SK-N-SH (cell line): Measurements from ENCODE around the gene PRDX5. TPM values are rescaled to one million over a fixed set of nuclear protein-coding genes. Genes with fewer than 3 reads are reported as not detected.

ENCODE experiments used
- CTCF ChIA-PET: fragments of 300-600, 350-600 bp; formaldehyde crosslinking; extraction: SDS; loops from one replicate; lab custom pipeline; 2021; lab: Yijun Ruan, JAX
- POLR2A ChIA-PET: fragments of 350-600 bp; sonication (Branson Sonifier 250); formaldehyde crosslinking; extraction: SDS; loops from one replicate; lab custom pipeline; 2020; ENCODE audit warnings: antibody characterized with exemption, inconsistent platforms; lab: Yijun Ruan, JAX
- DNase-seq: peaks from one replicate; pipeline ENCODE4 v3.0.0; 2012
- H2AFZ ChIP-seq: fragments of 200-600 bp; sonication (generic); 2 replicates; pipeline ENCODE4 v1.8.1; 2016; ENCODE audit warnings: antibody characterized with exemption, mild to moderate bottlenecking, low read depth
- H3F3A ChIP-seq: fragments of 200-600 bp; sonication (generic); replicated peaks from 2 replicates; pipeline ENCODE3; 2016; ENCODE audit warnings: antibody characterized with exemption, mild to moderate bottlenecking; ENCODE audit not compliant: insufficient read depth
- H3K27ac ChIP-seq, 2 experiments: fragments of 200-500 bp in 1 of 2; fragments of 200-600 bp in 1 of 2; sonication (Bioruptor generic) in 1 of 2; sonication (generic), shearing (Covaris generic) in 1 of 2; 2 replicates each; pipeline versions ENCODE4 v1.5.1 to v1.6.1; 2014 to 2016; ENCODE audit warnings: low read depth in 2 of 2, inconsistent platforms in 1 of 2, low read length in 1 of 2, mild to moderate bottlenecking in 1 of 2, mixed read lengths in 1 of 2
- H3K27me3 ChIP-seq: fragments of 200-600 bp; sonication (generic), shearing (Covaris generic); 2 replicates; pipeline ENCODE4 v1.6.1; 2016; ENCODE audit warnings: mixed run types; ENCODE audit not compliant: insufficient read depth
- H3K36me3 ChIP-seq, 2 experiments: fragments of 200-500 bp in 1 of 2; fragments of 200-600 bp in 1 of 2; sonication (Bioruptor generic) in 1 of 2; sonication (generic) in 1 of 2; replicated peaks in 1 of 2; 2 replicates each; pipeline versions ENCODE3 to v1.5.1; 2014 to 2016; ENCODE audit warnings: low read length in 1 of 2, mild to moderate bottlenecking in 1 of 2; ENCODE audit not compliant: insufficient read depth in 2 of 2, control insufficient read depth in 1 of 2
- H3K4me1 ChIP-seq, 2 experiments: fragments of 200-500 bp in 1 of 2; fragments of 200-600 bp in 1 of 2; sonication (Bioruptor generic) in 1 of 2; sonication (generic), shearing (Covaris generic) in 1 of 2; 2 replicates each; pipeline versions ENCODE4 v1.5.1 to v1.6.1; 2014 to 2016; ENCODE audit warnings: low read depth in 1 of 2, low read length in 1 of 2, mixed run types in 1 of 2; ENCODE audit not compliant: insufficient read depth in 2 of 2, control insufficient read depth in 1 of 2
- H3K4me2 ChIP-seq: fragments of 200-600 bp; sonication (generic), shearing (Covaris generic); 2 replicates; pipeline ENCODE4 v1.6.1; 2017; ENCODE audit warnings: mixed run types
- H3K4me3 ChIP-seq, 2 experiments: fragments of 200-500 bp in 1 of 2; fragments of 200-600 bp in 1 of 2; sonication (Bioruptor generic) in 1 of 2; sonication (generic), shearing (Covaris generic) in 1 of 2; 2 replicates each; pipeline versions ENCODE4 v1.5.1 to v1.8.1; 2014 to 2016; ENCODE audit warnings: low read depth in 2 of 2, inconsistent platforms in 1 of 2, low read length in 1 of 2, mild to moderate bottlenecking in 1 of 2, mixed read lengths in 1 of 2, moderate library complexity in 1 of 2
- H3K79me2 ChIP-seq: fragments of 200-600 bp; sonication (generic); 2 replicates; pipeline ENCODE4 v1.8.1; 2017; ENCODE audit warnings: mild to moderate bottlenecking; ENCODE audit not compliant: insufficient read depth
- H3K9ac ChIP-seq: fragments of 200-600 bp; sonication (generic); 2 replicates; pipeline ENCODE4 v1.6.1; 2017; ENCODE audit warnings: mixed run types
- H3K9me2 ChIP-seq: fragments of 200-600 bp; sonication (generic); 2 replicates; pipeline ENCODE4 v1.6.1; 2017; ENCODE audit warnings: mixed run types
- H3K9me3 ChIP-seq: fragments of 200-600 bp; sonication (generic); 2 replicates; pipeline ENCODE4 v1.6.1; 2017; ENCODE audit warnings: mixed run types, mild to moderate bottlenecking, moderate library complexity
- H4K20me1 ChIP-seq: fragments of 200-600 bp; sonication (generic); 2 replicates; pipeline ENCODE4 v1.6.1; 2017; ENCODE audit warnings: mild to moderate bottlenecking, mixed run types; ENCODE audit not compliant: insufficient read depth
- CHD2 ChIP-seq: fragments of 150-350 bp; IDR thresholded peaks from 2 replicates; pipeline ENCODE4 v1.6.1; 2018; ENCODE audit warnings: low read length; ENCODE audit not compliant: partially characterized antibody
- ELF1 ChIP-seq: IDR thresholded peaks from 2 replicates; pipeline ENCODE4 v1.4.0; 2012
- FOXJ3 ChIP-seq: sonication (generic); formaldehyde crosslinking; IDR thresholded peaks from 2 replicates; pipeline ENCODE4 v1.5.1; 2020; ENCODE audit warnings: mild to moderate bottlenecking, missing genetic modification reagents
- FOXM1 ChIP-seq: IDR thresholded peaks from 2 replicates; pipeline ENCODE4 v1.4.0; 2012; ENCODE audit warnings: low read depth, mild to moderate bottlenecking
- GABPA ChIP-seq: IDR thresholded peaks from 2 replicates; pipeline ENCODE4 v1.4.0; 2012; ENCODE audit warnings: low read depth, mild to moderate bottlenecking
- GATA2 ChIP-seq: sonication (generic); formaldehyde crosslinking; IDR thresholded peaks from 2 replicates; pipeline ENCODE4 v1.5.0; 2020; ENCODE audit warnings: mild to moderate bottlenecking, missing genetic modification reagents
- JUND ChIP-seq: IDR thresholded peaks from 2 replicates; pipeline ENCODE4 v1.4.0; 2012
- NFIC ChIP-seq: IDR thresholded peaks from 2 replicates; pipeline ENCODE4 v1.4.0; 2012; ENCODE audit warnings: borderline replicate concordance
- NRF1 ChIP-seq: IDR thresholded peaks from 2 replicates; pipeline ENCODE4 v1.6.1; 2012; ENCODE audit warnings: low read depth, mild to moderate bottlenecking, low read length
- PBX3 ChIP-seq: IDR thresholded peaks from 2 replicates; pipeline ENCODE4; 2012
- SIN3A ChIP-seq: IDR thresholded peaks from 2 replicates; pipeline ENCODE4 v1.6.1; 2012; ENCODE audit warnings: low read depth, mild to moderate bottlenecking, low read length, moderate library complexity, borderline replicate concordance
- YY1 ChIP-seq: IDR thresholded peaks from 2 replicates; pipeline ENCODE4 v1.4.0; 2012; ENCODE audit warnings: low read depth, mild to moderate bottlenecking
- ZBTB33 ChIP-seq: IDR thresholded peaks from 2 replicates; pipeline ENCODE4 v1.4.0; 2012; ENCODE audit warnings: low read depth, borderline replicate concordance
- WGBS: methylation state at CpG from one replicate; pipeline ENCODE4 v1.1.6; 2017; ENCODE audit warnings: low lambda C conversion rate; 5-methylcytosine and 5-hydroxymethylcytosine counted together
- polyA plus RNA-seq, 3 experiments: library from polyadenylated mRNA; depleted of rRNA; stranded (reverse); fragments of >200 nt; gene quantifications; 2 replicates each; pipeline ENCODE4 v1.2.3, GENCODE V29; 2012

The PRDX5 gene
- polyA plus RNA-seq, 1 of the 3 experiments (the other 2 are of a cell fraction), result 1,000 TPM

GRCh38 chr11:64284962-64285884 lies 32.7 kb upstream of the PRDX5 start, which contains the start of gene GPR137:
Gene GPR137 (plus strand): TSS chr11:64285848. CDS start chr11:64286525, 677 bp downstream.
- peaks cover 0 to 6% of the 10 kb centered on the region in 2 experiments for H3K36me3 ChIP-seq
- peak within 1 kb of the TSS; percentile 87 to 96 for H3K27ac ChIP-seq
- H4K20me1 ChIP-seq, result no peaks in the 10 kb centered on the region
- peak within 1 kb of the TSS; percentile 89 for H3K9ac ChIP-seq
- 0% methylated on average over 6 of the region's 102 CpGs for WGBS
- TF ChIP-seq ZBTB33 (peak; percentile 67; the same call in 1 of the 2 replicates), YY1 (peak; percentile 93), NRF1 (peak; percentile 83), GABPA (peak; percentile 67; the same call in 1 of the 2 replicates), JUND (no peak), FOXJ3 (no peak), NFIC (no peak), GATA2 (CRISPR knock-in tag) (peak; percentile 44; the same call in 1 of the 2 replicates), FOXM1 (no peak), SIN3A (no peak), CHD2 (peak; percentile 56), ELF1 (peak; percentile 89), PBX3 (peak; percentile 28)
- no peaks in the 10 kb centered on the region for H3K9me2 ChIP-seq
- H3K9me3 ChIP-seq, result no peaks in the 10 kb centered on the region
- peak within 1 kb of the TSS; percentile 60 to 95 for H3K4me3 ChIP-seq
- peaks cover 28% of the 10 kb centered on the region for H3K79me2 ChIP-seq
- H3F3A ChIP-seq, result peaks cover 10% of the 10 kb centered on the region
- no peaks in the 10 kb centered on the region for H3K27me3 ChIP-seq
- H3K4me2 ChIP-seq, result peak within 1 kb of the TSS; percentile 100
- peak; percentile 97 for DNase-seq
- ChIA-PET POLR2A (interaction anchor here (0.5 to 3.2 kb wide), 8 partner anchors 9 to 105 kb away, joined by 3 to 33 read pairs (median 3); partner anchors contain the start of genes ESRRA and TRMT112), CTCF (interaction anchor here (1.6 to 12.2 kb wide), 4 partner anchors 12 to 34 kb away, joined by 5 to 196 read pairs (median 32); partner anchors contain the start of genes CATSPERZ, ESRRA and PLCB3)
- peaks cover 8 to 21% of the 10 kb centered on the region in 2 experiments; a peak in 2 of 4 replicates for H3K4me1 ChIP-seq
- H2AFZ ChIP-seq, result peak within 1 kb of the TSS; percentile 83
